Naive B cell (primary cell): ENCODE measurements around the gene CCDC183. TPM values are rescaled to one million over a fixed set of nuclear protein-coding genes. Genes with fewer than 3 reads are reported as not detected.

Experiments
- ATAC-seq, 2 donors: fragments of 150-1000 bp; cut with Tn5 transposase; 2 replicates each; pipeline ENCODE4 v1.10.0; 2021; ENCODE audit warnings: low read depth in 2 of 2, mild to moderate bottlenecking in 2 of 2, moderate library complexity in 2 of 2
- DNase-seq: peaks from one replicate; pipeline ENCODE4 v3.0.0; 2022
- H3K27ac Mint-ChIP-seq, 6 donors: one replicate each; pipeline ENCODE4 v1.8.0; 2020 to 2022; ENCODE audit warnings: mild to moderate bottlenecking in 6 of 6, mixed read lengths in 6 of 6, moderate library complexity in 5 of 6, inconsistent platforms in 2 of 6
- H3K27me3 Mint-ChIP-seq, 3 donors: one replicate each; pipeline ENCODE4 v1.8.0; 2021 to 2022; ENCODE audit warnings: mixed read lengths in 3 of 3, mild to moderate bottlenecking in 1 of 3
- H3K36me3 Mint-ChIP-seq, 2 donors: one replicate each; pipeline ENCODE4 v1.8.0; 2020 to 2022; ENCODE audit warnings: mixed read lengths in 2 of 2, inconsistent platforms in 1 of 2, mild to moderate bottlenecking in 1 of 2
- H3K4me1 Mint-ChIP-seq, 3 donors: one replicate each; pipeline ENCODE4 v1.8.0; 2020 to 2022; ENCODE audit warnings: mixed read lengths in 3 of 3, inconsistent platforms in 1 of 3, mild to moderate bottlenecking in 1 of 3, moderate library complexity in 1 of 3
- H3K4me3 Mint-ChIP-seq, 8 donors: one replicate each; pipeline ENCODE4 v1.8.0; 2020 to 2022; ENCODE audit warnings: mild to moderate bottlenecking in 8 of 8, mixed read lengths in 8 of 8, moderate library complexity in 8 of 8, inconsistent platforms in 2 of 8
- H3K9me3 Mint-ChIP-seq, 7 donors: one replicate each; pipeline ENCODE4 v1.8.0; 2020 to 2022; ENCODE audit warnings: mixed read lengths in 7 of 7, mild to moderate bottlenecking in 5 of 7, inconsistent platforms in 2 of 7, moderate library complexity in 1 of 7
- polyA plus RNA-seq, 6 donors: library from polyadenylated mRNA; unstranded; fragments of 300-500 nt; fragmentation: Illumina TruSeq; gene quantifications; one replicate each; pipeline ENCODE4 v1.2.3, GENCODE V29; 2021; ENCODE audit warnings: low read depth in 6 of 6

CCDC183 gene
- polyA plus RNA-seq, 6 donors from 2014 or later, result 0.24 to 1.7 TPM; not detected in 4

- H3K4me3 Mint-ChIP-seq, result no peak overlapping the region
- no peak for ATAC-seq
Measured at GRCh38 chr9:136815422-136815782, 19.3 kb downstream of the CCDC183 start.

GRCh38 chr9:136820971-136821825, 25.1 kb downstream of the CCDC183 start:
- no peaks in the 10 kb centered on the region for H3K9me3 Mint-ChIP-seq
- no peak for ATAC-seq
- H3K27ac Mint-ChIP-seq, result peak overlapping the region in 2 of 6 donors; percentile 59 to 60

More at GRCh38 chr9:136815422-136815782, 19.3 kb downstream of the CCDC183 start:
- Mint-ChIP-seq H3K27me3 (no peaks in the 10 kb centered on the region), H3K4me1 (peaks cover 21 to 35% (median 33%) of the 10 kb centered on the region in 3 donors), H3K27ac (no peak overlapping the region), H3K36me3 (peaks cover 4 to 21% of the 10 kb centered on the region in 2 donors), H3K9me3 (no peaks in the 10 kb centered on the region)
- no peak for DNase-seq

GRCh38 chr9:136821826-136822544, 25.8 kb downstream of the CCDC183 start:
- Mint-ChIP-seq H3K36me3 (peaks cover 2 to 3% of the 10 kb centered on the region in 2 donors), H3K27ac (peak overlapping the region in 2 of 6 donors; percentile 49 to 51), H3K4me3 (no peak overlapping the region), H3K9me3 (no peaks in the 10 kb centered on the region), H3K27me3 (peaks cover 0 to 7% (median 0%) of the 10 kb centered on the region in 3 donors), H3K4me1 (peaks cover 10 to 11% (median 11%) of the 10 kb centered on the region in 3 donors)
- no peak for ATAC-seq
- no peak for DNase-seq

More at GRCh38 chr9:136820971-136821825, 25.1 kb downstream of the CCDC183 start:
- Mint-ChIP-seq H3K4me3 (peak overlapping the region in 5 of 8 donors; percentile 12 to 78 (median 47)), H3K4me1 (peaks cover 10 to 13% (median 12%) of the 10 kb centered on the region in 3 donors), H3K27me3 (peaks cover 0 to 7% (median 0%) of the 10 kb centered on the region in 3 donors), H3K36me3 (peaks cover 4 to 7% of the 10 kb centered on the region in 2 donors)
- no peak for DNase-seq

GRCh38 chr9:136823136-136824046, 27.3 kb downstream of the CCDC183 start:
- H3K36me3 Mint-ChIP-seq, result no peaks in the 10 kb centered on the region
- no peak overlapping the region for H3K4me3 Mint-ChIP-seq
- no peaks in the 10 kb centered on the region for H3K9me3 Mint-ChIP-seq
- ATAC-seq (no peak), DNase-seq (no peak)
- H3K4me1 Mint-ChIP-seq, result peaks cover 9 to 14% (median 9%) of the 10 kb centered on the region in 3 donors
- no peak overlapping the region for H3K27ac Mint-ChIP-seq
- H3K27me3 Mint-ChIP-seq, result peaks cover 0 to 7% (median 0%) of the 10 kb centered on the region in 3 donors

- DNase-seq (no peak), ATAC-seq (no peak)
- Mint-ChIP-seq H3K4me1 (peaks cover 5 to 14% (median 9%) of the 10 kb centered on the region in 3 donors), H3K27ac (no peak overlapping the region), H3K4me3 (no peak overlapping the region), H3K36me3 (no peaks in the 10 kb centered on the region), H3K9me3 (no peaks in the 10 kb centered on the region), H3K27me3 (peaks cover 0 to 7% (median 0%) of the 10 kb centered on the region in 3 donors)
Measured at GRCh38 chr9:136824496-136825225, 28.5 kb downstream of the CCDC183 start.

GRCh38 chr9:136825295-136826187, 29.4 kb downstream of the CCDC183 start:
- ATAC-seq (no peak), DNase-seq (no peak)
- Mint-ChIP-seq H3K9me3 (no peaks in the 10 kb centered on the region), H3K27me3 (peaks cover 0 to 7% (median 0%) of the 10 kb centered on the region in 3 donors), H3K27ac (no peak overlapping the region), H3K4me3 (no peak overlapping the region), H3K4me1 (peaks cover 5 to 12% (median 7%) of the 10 kb centered on the region in 3 donors), H3K36me3 (no peaks in the 10 kb centered on the region)

GRCh38 chr9:136826188-136826541, 30.0 kb downstream of the CCDC183 start:
- no peak for ATAC-seq
- Mint-ChIP-seq H3K4me3 (no peak overlapping the region), H3K27ac (no peak overlapping the region), H3K36me3 (no peaks in the 10 kb centered on the region), H3K9me3 (no peaks in the 10 kb centered on the region), H3K4me1 (peaks cover under 1 to 6% (median under 1%) of the 10 kb centered on the region in 3 donors), H3K27me3 (peaks cover 0 to 2% (median 0%) of the 10 kb centered on the region in 3 donors)
- DNase-seq, result no peak

GRCh38 chr9:136826703-136827582, 30.8 kb downstream of the CCDC183 start:
- H3K9me3 Mint-ChIP-seq, result no peaks in the 10 kb centered on the region
- no peaks in the 10 kb centered on the region for H3K36me3 Mint-ChIP-seq
- H3K27me3 Mint-ChIP-seq, result no peaks in the 10 kb centered on the region
- H3K4me3 Mint-ChIP-seq, result no peak overlapping the region
- peaks cover 0 to 5% (median 0%) of the 10 kb centered on the region in 3 donors for H3K4me1 Mint-ChIP-seq
- no peak overlapping the region for H3K27ac Mint-ChIP-seq
- DNase-seq (no peak), ATAC-seq (no peak)

GRCh38 chr9:136827794-136828473, 31.8 kb downstream of the CCDC183 start:
- no peak overlapping the region for H3K27ac Mint-ChIP-seq
- no peaks in the 10 kb centered on the region for H3K27me3 Mint-ChIP-seq
- ATAC-seq (no peak), DNase-seq (no peak)
- H3K9me3 Mint-ChIP-seq, result no peaks in the 10 kb centered on the region
- H3K4me1 Mint-ChIP-seq, result peaks cover 0 to 5% (median 0%) of the 10 kb centered on the region in 3 donors
- H3K36me3 Mint-ChIP-seq, result no peaks in the 10 kb centered on the region
- no peak overlapping the region for H3K4me3 Mint-ChIP-seq

GRCh38 chr9:136828474-136829140, 32.5 kb downstream of the CCDC183 start:
- no peaks in the 10 kb centered on the region for H3K36me3 Mint-ChIP-seq
- peaks cover 0 to 5% (median 0%) of the 10 kb centered on the region in 3 donors for H3K4me1 Mint-ChIP-seq
- ATAC-seq, result no peak
- H3K27ac Mint-ChIP-seq, result no peak overlapping the region
- DNase-seq, result no peak
- H3K9me3 Mint-ChIP-seq, result no peaks in the 10 kb centered on the region
- no peak overlapping the region for H3K4me3 Mint-ChIP-seq
- H3K27me3 Mint-ChIP-seq, result no peaks in the 10 kb centered on the region
